ENCODE data around the gene ART3. TPM values are rescaled to one million over a fixed set of nuclear protein-coding genes. Genes with fewer than 3 reads are reported as not detected.
"Not testable (repeated sequence)": the region's sequence is repeated elsewhere in the genome, so short reads cannot be mapped to it uniquely, and the experiment has no call there.

The ART3 gene, protein sequence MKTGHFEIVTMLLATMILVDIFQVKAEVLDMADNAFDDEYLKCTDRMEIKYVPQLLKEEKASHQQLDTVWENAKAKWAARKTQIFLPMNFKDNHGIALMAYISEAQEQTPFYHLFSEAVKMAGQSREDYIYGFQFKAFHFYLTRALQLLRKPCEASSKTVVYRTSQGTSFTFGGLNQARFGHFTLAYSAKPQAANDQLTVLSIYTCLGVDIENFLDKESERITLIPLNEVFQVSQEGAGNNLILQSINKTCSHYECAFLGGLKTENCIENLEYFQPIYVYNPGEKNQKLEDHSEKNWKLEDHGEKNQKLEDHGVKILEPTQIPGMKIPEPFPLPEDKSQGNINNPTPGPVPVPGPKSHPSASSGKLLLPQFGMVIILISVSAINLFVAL
- under 1 TPM; 0.32 to 0.57 (median 0.42) TPM for polyA plus RNA-seq (ENCODE audit: insufficient read length in 4 of 4)

DNA sequence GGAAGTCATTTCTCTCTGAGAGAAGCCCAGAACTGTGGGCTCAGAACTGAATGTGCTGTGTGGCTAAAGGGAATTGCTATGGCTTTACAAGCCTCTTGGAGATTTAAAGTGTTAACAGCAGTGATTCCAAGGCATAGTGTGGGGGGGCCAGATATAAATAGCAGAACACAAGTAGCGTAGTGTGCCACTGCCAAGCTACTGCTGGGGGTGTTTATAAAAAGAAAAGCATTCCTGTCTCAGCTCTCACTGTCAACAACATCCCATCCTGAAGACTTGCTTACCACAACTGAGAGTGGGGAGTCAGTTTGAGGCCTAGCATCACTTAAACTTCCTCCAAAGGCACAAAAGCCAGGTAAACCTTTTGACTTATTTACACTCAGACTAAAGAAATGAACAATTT lies at the start of gene ART3:
TSS of gene ART3 (plus strand) at position 242 of the 400 bp plus-strand sequence. CDS start 1,181 bp downstream, outside the sequence.
- no peak for DNase-seq (ENCODE audit: low read depth in 4 of 4, low spot score in 3 of 4)

DNA sequence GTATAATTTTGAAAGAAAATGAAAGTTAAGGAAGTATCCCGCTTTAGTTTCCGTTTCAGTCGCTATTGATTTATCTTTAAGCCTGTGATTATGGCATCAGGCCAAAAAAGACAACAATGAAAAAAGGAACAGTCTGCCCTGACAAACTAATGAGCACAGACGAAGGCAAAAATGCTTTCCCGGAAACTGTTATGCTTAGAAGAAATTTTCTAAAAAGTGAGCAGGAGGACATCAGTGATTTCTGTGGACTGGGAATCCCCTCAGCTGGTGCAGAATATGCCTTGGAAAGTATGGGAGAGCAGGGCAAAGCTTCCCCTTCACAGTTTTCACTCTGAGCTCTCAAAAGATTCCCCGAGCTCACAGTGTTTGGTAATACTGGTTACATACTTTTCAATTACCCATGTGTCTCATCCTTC lies 46.2 kb upstream of the ART3 start:
- DNase-seq (ENCODE audit: low read depth in 4 of 4, low spot score in 3 of 4), result peak in 1 of 4 donors; percentile 30

DNA sequence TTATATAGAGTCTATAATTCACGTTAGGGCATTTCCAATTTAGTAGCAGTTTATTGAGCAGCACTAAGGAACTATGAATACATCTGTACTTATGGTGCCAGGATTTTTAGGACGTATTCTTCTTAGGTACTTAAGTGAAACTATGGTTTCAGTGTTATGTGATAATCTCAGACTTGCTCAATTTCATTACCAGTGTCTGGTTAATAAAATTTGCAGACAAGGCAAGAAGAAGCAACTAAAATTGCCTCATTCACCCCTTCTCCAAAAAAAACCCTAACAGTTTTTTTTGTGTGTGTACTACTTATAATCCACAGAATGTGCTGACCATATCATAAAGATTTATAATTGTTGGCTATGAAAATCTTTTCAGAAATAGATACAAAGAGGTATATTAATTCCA lies 45.2 kb upstream of the ART3 start:
- DNase-seq (ENCODE audit: low read depth in 4 of 4, low spot score in 3 of 4), result no peak

DNA sequence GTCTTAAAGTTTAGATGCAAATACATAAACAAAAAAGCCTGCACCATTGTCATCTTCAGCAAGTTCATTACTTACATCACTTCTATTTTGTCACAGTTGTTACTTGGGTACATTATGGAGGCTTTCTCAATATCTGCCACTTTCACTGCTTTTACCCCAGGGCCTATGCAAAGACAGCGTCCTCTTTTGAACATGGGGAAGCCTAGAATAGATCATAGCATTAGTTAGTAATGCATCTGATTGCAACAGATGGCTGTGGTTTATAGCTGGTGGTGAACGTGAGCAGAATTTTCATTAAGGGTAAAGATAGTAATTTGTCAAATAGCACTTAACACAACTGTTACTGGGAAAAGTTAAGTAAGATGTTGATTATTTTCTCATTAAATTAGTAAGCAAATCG lies 39.4 kb upstream of the ART3 start:
- DNase-seq (ENCODE audit: low read depth in 4 of 4, low spot score in 3 of 4), result no peak

DNA sequence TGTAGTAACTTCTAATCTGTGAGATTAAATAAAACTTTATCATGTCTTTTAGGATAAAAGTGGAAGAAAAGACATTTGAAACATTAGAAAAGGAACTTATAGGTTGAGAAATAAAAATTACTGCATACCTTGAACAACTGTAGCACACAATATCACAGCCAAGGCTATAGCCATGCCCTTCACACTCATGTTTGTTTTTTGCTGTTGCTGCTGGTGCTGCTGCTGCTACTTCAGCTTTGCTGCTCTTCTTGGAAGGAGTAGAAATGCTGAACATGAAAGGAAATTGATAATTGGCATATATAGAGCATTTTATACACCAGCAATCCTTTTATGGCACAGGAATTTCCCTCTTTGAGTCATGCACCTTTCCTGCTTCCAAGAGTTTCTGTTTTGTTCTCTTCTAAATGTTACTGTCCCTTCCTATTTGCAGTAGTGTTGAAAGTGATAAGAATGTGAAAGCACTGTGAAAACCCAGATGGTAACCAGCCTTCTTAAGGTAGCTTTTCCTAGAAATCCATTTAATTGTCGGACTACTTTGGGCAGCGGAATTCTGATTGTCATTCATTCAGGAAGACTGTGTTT lies 38.6 kb upstream of the ART3 start, which contains the start of gene CXCL11:
TSS of gene CXCL11 (minus strand) at position 272 of the 582 bp plus-strand sequence. CDS start at position 189, 83 bp downstream.
- no peak for DNase-seq (ENCODE audit: low read depth in 4 of 4, low spot score in 3 of 4)

DNA sequence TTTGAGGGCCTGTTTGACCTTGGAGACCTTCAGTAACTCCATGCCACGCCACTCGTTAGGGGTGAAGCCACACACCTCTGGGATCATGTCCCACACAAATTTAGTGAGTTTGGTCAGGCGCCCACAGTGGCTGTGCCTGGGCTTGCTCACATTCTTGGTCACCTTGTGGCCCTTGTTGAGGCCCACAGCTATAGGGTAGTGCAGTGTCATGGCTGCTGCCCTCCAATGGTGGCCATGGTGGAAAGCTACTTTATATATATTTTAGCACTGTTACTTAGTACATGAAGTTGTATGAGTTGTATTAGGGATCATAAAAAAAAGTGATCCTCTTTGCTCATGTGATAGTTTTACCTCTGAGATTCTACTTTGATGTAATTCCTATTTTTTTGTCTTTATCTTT lies 37.7 kb upstream of the ART3 start:
- no peak for DNase-seq (ENCODE audit: low read depth in 4 of 4, low spot score in 3 of 4)

DNA sequence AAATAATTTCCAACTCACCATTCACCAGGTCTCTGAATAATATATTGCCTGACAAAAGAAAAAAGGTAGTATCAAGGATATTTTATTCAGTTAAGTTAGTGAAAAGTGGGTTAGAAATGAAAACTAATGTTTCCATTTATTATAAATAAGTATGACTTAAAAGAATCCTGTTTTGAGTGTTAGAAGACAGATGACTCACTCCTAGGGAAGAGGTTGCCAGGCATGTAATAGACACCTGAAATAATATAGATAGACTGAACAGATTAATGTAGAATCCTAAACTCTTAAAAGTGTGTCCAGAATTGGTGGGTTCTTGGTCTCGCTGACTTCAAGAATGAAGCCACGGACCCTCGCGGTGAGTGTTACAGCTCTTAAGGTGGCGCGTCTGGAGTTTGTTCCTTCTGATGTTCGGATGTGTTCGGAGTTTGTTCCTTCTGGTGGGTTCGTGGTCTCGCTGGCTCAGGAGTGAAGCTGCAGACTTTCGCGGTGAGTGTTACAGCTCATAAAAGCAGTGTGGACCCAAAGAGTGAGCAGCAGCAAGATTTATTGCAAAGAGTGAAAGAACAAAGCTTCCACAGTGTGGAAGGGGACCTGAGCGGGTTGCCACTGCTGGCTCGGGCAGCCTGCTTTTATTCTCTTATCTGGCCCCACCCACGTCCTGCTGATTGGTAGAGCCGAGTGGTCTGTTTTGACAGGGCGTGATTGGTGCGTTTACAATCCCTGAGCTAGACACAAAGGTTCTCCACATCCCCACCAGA lies 32.1 kb upstream of the ART3 start:
- DNase-seq (ENCODE audit: low read depth in 4 of 4, low spot score in 3 of 4), result not testable (repeated sequence)

DNA sequence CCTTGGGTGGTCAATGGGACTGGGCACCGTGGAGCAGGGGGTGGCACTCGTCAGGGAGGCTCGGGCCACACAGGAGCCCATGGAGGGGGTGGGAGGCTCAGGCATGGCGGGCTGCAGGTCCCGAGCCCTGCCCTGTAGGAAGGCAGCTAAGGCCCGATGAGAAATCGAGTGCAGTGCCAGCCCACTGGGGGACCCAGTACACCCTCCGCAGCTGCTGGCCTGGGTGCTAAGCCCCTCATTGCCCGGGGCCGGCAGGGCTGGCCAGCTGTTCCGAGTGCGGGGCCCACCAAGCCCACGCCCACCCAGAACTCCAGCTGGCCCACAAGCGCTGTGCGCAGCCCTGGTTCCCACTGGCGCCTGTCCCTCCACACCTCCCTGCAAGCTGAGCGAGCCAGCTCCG lies 31.2 kb upstream of the ART3 start:
- DNase-seq (ENCODE audit: low read depth in 4 of 4, low spot score in 3 of 4), result not testable (repeated sequence)

DNA sequence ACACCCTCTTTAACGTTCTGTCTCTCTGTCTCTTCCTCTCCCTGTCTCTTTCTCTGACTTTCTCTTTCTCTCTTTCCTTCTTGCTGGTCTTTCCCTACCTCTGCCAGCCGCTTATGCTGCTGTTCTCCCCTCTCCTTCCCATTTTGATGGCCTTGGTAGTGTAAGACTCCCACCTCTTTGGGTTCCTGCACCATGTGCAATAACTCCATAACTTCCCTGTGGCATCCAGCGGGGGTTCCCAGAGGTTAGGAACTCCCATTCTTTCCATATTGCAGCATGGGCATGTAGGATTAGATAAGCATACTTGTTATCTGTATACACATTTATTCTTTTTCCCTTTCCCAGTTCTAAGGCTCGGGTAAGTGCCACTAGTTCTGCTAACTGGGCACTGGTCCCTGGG lies 29.8 kb upstream of the ART3 start:
- DNase-seq (ENCODE audit: low read depth in 4 of 4, low spot score in 3 of 4), result not testable (repeated sequence)

DNA sequence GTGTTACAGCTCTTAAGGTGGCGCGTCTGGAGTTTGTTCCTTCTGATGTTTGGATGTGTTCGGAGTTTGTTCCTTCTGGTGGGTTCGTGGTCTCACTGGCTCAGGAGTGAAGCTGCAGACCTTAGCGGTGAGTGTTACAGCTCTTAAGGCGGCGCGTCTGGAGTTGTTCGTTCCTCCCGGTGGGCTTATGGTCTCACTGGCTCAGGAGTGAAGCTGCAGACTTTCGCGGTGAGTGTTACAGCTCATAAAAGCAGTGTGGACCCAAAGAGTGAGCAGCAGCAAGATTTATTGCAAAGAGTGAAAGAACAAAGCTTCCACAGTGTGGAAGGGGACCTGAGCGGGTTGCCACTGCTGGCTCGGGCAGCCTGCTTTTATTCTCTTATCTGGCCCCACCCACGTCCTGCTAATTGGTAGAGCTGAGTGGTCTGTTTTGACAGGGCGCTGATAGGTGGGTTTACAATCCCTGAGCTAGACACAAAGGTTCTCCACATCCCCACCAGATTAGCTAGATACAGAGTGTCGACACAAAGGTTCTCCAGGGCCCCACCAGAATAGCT lies 24.6 kb upstream of the ART3 start:
- not testable (repeated sequence) for DNase-seq (ENCODE audit: low read depth in 4 of 4, low spot score in 3 of 4)

DNA sequence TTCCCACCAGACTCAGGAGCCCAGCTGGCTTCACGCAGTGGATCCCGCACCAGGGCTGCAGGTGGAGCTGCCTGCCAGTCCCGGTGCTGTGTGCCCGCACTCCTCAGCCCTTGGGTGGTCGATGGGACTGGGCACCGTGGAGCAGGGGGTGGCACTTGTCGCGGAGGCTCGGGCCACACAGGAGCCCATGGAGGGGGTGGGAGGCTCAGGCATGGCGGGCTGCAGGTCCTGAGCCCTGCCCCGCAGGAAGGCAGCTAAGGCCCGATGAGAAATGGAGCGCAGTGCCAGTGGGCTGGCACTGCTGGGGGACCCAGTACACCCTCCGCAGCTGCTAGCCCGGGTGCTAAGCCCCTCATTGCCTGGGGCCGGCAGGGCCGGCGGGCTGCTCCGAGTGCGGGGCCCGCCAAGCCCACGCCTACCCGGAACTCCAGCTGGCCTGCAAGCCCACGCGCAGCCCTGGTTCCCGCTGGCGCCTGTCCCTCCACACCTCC lies 23.9 kb upstream of the ART3 start:
- DNase-seq (ENCODE audit: low read depth in 4 of 4, low spot score in 3 of 4), result not testable (repeated sequence)

DNA sequence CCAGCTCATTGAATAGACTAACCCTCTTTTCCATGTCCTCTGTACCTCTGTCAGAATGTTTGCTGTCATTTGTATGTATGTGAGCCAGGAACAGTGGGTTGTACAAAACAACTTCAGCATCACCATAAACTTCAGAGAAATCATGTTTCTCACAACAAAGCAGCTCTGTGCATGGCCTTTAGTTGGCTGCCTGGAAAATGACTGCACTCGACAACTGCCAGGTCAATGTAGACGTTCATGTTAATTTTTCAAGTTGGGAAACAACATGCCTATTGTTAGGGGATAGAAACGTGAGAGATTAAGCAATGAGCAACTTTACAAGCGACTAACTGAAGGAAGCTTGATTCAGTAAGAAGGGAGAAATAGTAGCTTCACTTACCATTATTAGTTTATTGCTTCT lies 20.8 kb upstream of the ART3 start:
- no peak for DNase-seq (ENCODE audit: low read depth in 4 of 4, low spot score in 3 of 4)

DNA sequence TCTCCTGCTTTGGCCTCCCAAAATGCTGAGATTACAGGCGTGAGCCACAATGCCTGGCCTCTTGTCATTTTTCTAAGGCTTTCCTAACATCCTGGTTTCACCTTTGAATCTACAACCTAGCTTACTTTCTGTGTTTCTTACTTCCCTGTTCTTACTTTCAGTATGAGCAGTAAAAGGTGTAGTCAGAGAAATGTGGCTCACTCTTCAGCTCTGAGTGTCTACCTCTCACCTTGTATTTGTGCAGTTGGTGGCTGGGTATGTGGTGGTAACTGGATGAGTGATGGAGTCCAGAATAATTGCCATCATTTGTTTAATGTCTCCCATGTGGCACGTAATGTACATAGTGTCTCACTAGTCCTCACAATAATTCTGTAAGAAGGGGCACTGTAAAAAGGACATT lies 19.5 kb upstream of the ART3 start:
- no peak for DNase-seq (ENCODE audit: low read depth in 4 of 4, low spot score in 3 of 4)

DNA sequence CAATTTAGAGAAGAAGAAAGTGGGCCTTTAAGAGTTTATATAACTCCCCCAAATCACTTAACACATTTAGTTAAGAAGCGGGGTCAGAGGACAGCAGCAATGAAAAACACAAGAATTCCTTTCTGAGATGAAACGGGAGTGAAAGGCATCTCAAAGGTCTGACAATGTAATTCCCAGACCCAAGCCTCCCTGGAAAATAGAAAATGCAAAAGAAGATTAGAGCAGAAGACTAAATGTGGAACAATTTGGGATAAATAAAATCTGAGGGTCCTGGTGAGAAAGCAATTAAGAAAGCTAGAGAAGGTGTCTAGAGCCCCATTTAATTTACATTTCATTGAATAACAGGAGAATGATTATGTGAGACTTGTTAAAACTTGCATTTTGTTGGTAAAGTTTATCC lies 19.1 kb upstream of the ART3 start:
- no peak for DNase-seq (ENCODE audit: low read depth in 4 of 4, low spot score in 3 of 4)

DNA sequence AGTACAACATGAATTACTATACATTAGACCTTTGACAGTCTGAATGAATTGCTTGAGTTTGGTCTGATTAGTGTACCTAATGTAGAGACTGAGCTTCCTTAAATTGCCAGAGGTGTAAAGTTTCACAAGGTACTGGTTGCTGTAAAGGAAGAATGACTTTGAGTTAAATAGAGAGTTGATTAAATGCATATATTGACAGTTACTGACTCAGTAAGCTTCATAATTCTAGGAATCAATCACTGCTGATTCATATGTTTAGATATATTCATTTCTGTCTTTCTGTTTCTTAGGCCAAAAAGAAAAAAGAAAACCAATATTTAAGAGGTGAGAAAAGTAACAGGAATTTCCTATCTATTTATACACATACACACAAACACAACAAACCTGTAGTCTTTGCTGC lies 16.2 kb upstream of the ART3 start:
- DNase-seq (ENCODE audit: low read depth in 4 of 4, low spot score in 3 of 4), result no peak

DNA sequence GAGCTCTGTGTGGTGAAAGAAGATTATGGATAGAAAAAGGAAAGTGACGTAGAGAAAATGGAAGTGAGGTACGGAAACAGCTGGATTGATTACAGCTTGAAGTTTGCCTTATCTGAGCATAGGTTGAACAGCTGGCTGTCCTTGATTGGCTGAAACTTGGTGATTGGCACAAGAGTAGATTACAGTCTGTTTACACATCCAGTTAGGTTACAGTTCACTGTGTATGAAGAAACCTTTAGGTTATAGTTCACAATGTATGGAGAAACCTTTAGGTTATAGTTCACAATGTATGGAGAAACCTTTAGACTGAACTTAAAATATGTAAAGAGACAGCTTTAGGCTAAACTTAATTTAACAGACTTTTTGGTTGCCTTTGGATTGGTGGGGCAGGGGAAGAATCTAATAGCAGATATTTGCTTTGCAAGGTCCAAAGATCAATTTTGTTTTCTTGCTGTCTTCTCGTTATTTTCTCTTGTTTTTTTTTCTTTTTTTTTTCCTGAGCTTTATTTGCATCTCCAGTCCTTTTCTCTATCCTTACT lies 15.6 kb upstream of the ART3 start:
- DNase-seq (ENCODE audit: low read depth in 4 of 4, low spot score in 3 of 4), result no peak

DNA sequence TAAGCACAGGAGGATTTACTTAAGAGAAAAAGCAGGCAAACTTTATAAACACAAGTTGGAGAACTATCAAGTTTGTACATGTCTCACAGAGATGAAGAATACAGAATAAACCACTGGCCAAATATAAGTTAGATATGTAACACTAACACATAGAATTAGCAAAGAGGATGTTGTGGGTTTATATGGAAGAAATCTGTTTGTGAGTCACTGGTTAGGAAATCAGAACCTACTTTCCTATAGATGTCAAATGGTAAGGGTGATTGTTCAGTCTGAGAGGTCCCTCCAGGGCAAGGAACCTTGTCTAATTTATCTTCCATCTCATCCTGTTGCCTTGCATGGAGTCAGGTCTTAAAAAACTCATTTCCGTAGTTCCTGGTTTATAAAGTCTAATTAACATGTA lies 14.8 kb upstream of the ART3 start:
- DNase-seq (ENCODE audit: low read depth in 4 of 4, low spot score in 3 of 4), result no peak

DNA sequence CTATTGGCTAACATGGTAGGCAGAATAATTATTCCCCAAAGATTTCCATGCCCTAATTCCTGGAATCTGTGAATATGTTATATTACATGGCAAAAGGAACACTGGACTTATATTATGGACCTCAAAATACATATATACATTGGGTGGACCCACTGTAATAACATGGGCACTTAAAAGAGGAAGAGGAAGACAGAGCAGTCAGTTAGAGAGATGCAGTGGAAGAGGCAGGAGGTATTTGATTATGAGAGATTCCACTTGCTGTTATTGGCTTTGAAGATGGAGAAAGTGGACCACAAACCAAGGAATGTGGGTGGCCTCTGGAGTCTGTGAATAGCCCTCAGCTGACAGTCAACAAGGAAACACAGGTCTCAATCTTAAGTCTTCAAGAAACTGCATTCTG lies 14.0 kb upstream of the ART3 start:
- no peak for DNase-seq (ENCODE audit: low read depth in 4 of 4, low spot score in 3 of 4)

DNA sequence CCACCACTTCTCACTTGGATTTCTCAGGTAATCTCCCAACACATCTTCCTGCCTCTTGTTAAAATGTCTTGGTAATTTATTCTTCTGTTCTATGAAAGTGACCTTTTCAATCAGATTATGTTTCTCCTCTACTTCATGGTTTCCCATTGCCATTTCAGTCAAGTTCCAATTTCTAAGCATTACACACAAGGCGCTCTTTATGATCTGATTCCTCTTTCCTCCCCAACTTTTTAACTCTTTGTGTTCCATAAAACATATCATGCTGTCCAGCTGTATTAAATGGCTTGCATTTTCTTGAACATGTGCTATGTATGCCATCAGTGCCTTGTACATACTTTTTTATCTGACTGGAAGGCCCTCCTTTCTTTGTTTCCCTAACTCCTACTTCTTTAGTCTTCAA lies 13.1 kb upstream of the ART3 start:
- no peak for DNase-seq (ENCODE audit: low read depth in 4 of 4, low spot score in 3 of 4)

DNA sequence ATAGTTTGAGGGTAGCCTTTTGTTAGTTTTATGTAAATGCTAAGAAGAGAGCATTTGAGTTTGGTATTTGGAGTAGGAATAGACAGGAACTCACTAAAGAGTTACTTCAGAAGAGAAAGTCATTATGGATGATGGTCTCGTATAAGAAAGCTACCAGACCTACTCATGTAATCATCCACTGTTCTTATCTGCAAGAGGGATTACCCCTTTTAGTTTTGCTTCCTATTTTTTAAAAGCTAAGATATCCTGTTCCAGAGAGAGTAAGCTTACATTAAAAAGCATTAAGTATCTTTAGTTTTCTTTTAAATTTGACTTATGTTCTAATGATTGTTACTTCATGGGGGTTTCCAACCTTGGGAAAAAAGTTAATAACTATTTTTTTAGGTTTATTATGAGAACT lies 12.5 kb upstream of the ART3 start:
- no peak for DNase-seq (ENCODE audit: low read depth in 4 of 4, low spot score in 3 of 4)

DNA sequence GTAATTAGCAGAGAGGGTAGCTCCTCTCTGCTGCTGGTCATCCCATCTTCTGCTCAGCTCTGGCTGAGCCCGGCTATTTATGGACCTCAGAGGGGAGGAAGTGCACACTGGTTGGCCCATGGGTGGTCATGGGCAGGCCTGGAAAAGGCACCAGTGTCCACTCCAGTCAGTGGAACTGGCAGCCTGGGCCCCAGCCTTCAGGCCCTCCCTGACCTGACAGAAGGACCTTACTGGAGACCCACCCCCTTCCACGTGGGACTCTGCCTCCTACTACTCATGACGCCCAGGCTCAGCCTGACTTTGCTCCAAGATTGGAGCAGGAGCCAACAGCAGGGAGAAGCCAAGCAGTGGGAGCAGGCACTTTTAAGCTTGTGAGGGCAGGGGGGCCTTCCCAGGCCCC lies 8.0 kb upstream of the ART3 start:
- DNase-seq (ENCODE audit: low read depth in 4 of 4, low spot score in 3 of 4), result no peak
